IPS-11a (cell line): ENCODE results near the gene CETN3.

Experiments
- H3K4me3 ChIP-seq: one replicate; pipeline ENCODE4 v1.5.1; 2013; ENCODE audit warnings: low read depth, low read length, control low read depth

CETN3 gene

GRCh38 chr5:90409318-90410177 lies at the start of gene CETN3:
Gene CETN3, minus strand, starts transcription at chr5:90409756. Its CDS starts 95 bp downstream, at chr5:90409661.
- peak within 1 kb of the TSS; percentile 96 for H3K4me3 ChIP-seq

- H3K4me3 ChIP-seq = no peak overlapping the region
These were observed 37.4 kb upstream of the CETN3 start for GRCh38 chr5:90446961-90447360.

- H3K4me3 ChIP-seq = no peak overlapping the region
These were observed 31.1 kb upstream of the CETN3 start for GRCh38 chr5:90440644-90441043.

GRCh38 chr5:90438100-90438499 lies 28.5 kb upstream of the CETN3 start:
- no peak overlapping the region for H3K4me3 ChIP-seq

- no peak overlapping the region for H3K4me3 ChIP-seq
These were observed 28.1 kb upstream of the CETN3 start for GRCh38 chr5:90437663-90438062.

GRCh38 chr5:90434116-90434714 lies 24.7 kb upstream of the CETN3 start:
- no peak overlapping the region for H3K4me3 ChIP-seq

GRCh38 chr5:90424245-90424644 lies 14.7 kb upstream of the CETN3 start:
- H3K4me3 ChIP-seq = no peak overlapping the region

- H3K4me3 ChIP-seq = no peak overlapping the region
These were observed 11.6 kb upstream of the CETN3 start for GRCh38 chr5:90421136-90421535.

- no peak overlapping the region for H3K4me3 ChIP-seq
These were observed 8.7 kb upstream of the CETN3 start for GRCh38 chr5:90418214-90418613.

- H3K4me3 ChIP-seq = peak overlapping the region; percentile 91
These were observed 714 bp upstream of the CETN3 start for GRCh38 chr5:90410178-90410762.

- peak overlapping the region; percentile 96 for H3K4me3 ChIP-seq
These were observed 812 bp downstream of the CETN3 start for GRCh38 chr5:90408571-90409317.

GRCh38 chr5:90406466-90406865 lies 3.1 kb downstream of the CETN3 start:
- no peak overlapping the region for H3K4me3 ChIP-seq

- no peak overlapping the region for H3K4me3 ChIP-seq
These were observed 6.9 kb downstream of the CETN3 start for GRCh38 chr5:90402521-90403255.

GRCh38 chr5:90399251-90399650 lies 10.3 kb downstream of the CETN3 start:
- H3K4me3 ChIP-seq = no peak overlapping the region

GRCh38 chr5:90398726-90399125 lies 10.8 kb downstream of the CETN3 start:
- no peak overlapping the region for H3K4me3 ChIP-seq

GRCh38 chr5:90395005-90395404 lies 14.6 kb downstream of the CETN3 start:
- H3K4me3 ChIP-seq = no peak overlapping the region

GRCh38 chr5:90390928-90391327 lies 18.6 kb downstream of the CETN3 start:
- H3K4me3 ChIP-seq = no peak overlapping the region

- H3K4me3 ChIP-seq = no peak overlapping the region
These were observed 19.2 kb downstream of the CETN3 start for GRCh38 chr5:90390326-90390725.

- H3K4me3 ChIP-seq = no peak overlapping the region
These were observed 22.0 kb downstream of the CETN3 start for GRCh38 chr5:90387508-90387907.

- H3K4me3 ChIP-seq = no peak overlapping the region
These were observed 23.4 kb downstream of the CETN3 start for GRCh38 chr5:90386099-90386710.
